Adrenal gland (tissue), 12 donors: Measurements from ENCODE around the gene KLK3. TPM values are rescaled to one million over a fixed set of nuclear protein-coding genes. Genes with fewer than 3 reads are reported as not detected.

Experiments used
- DNase-seq, 7 donors: peaks; one replicate each; pipeline ENCODE4 v3.0.0-alpha.2; 2019 to 2020
- H3K27ac ChIP-seq, 5 donors: fragments of 200-600 bp; sonication (generic) in 4 of 5; 1 replicate in 3 of 5; 2 replicates in 2 of 5; pipeline versions ENCODE4 v1.5.1 to v1.8.0; 2016 to 2020; ENCODE audit warnings: mild to moderate bottlenecking in 1 of 5
- H3K27me3 ChIP-seq: fragments of 200-600 bp; 2 replicates; pipeline ENCODE4 v1.8.0; 2021
- H3K36me3 ChIP-seq, 2 donors: fragments of 200-600 bp; replicated peaks in 1 of 2; 1 replicate in 1 of 2; 2 replicates in 1 of 2; pipeline versions ENCODE4 v1.5.1 to v1.8.0; 2018 to 2022
- H3K4me1 ChIP-seq, 2 donors: fragments of 200-600 bp; replicated peaks in 1 of 2; 1 replicate in 1 of 2; 2 replicates in 1 of 2; pipeline versions ENCODE4 v1.5.1 to v1.8.0; 2018 to 2021
- H3K4me3 ChIP-seq, 4 donors: fragments of 200-600 bp; sonication (generic) in 3 of 4; one replicate each; pipeline ENCODE4 v1.5.1; 2016 to 2018
- H3K9me3 ChIP-seq, 3 donors: fragments of 200-600 bp; sonication (generic) in 1 of 3; replicated peaks in 1 of 3; 1 replicate in 2 of 3; 2 replicates in 1 of 3; pipeline versions ENCODE4 v1.5.1 to v1.8.0; 2016 to 2021
- POLR2A ChIP-seq, 2 donors: fragments of 450-650 bp; IDR thresholded peaks; one replicate each; pipeline ENCODE4 v1.6.1; 2017; ENCODE audit warnings: antibody characterized with exemption in 2 of 2, mild to moderate bottlenecking in 2 of 2, moderate library complexity in 1 of 2
- WGBS, 4 donors: extraction: QIAGEN DNeasy Blood & Tissue Kit in 2 of 4; methylation state at CpG; one replicate each; pipeline versions ENCODE4 v1.1.5 to v1.1.7; 2013 to 2017; 5-methylcytosine and 5-hydroxymethylcytosine counted together
- intact Hi-C, 2 donors: fragments of 100-400 bp; cut with DNase I; formaldehyde crosslinking; loops; one replicate each; pipeline versions ENCODE4 v1.14.1 to v1.15.0; 2022 to 2023
- polyA plus RNA-seq, 3 donors: library from polyadenylated mRNA; stranded (reverse); fragments of 200-250 nt in 2 of 3; fragments of 350-450 nt in 1 of 3; fragmentation: Illumina TruSeq in 1 of 3; extraction: RNeasy Lipid Tissue Mini Kit (QIAGEN cat#74804) in 1 of 3; gene quantifications; one replicate each; pipeline ENCODE4 v1.2.3, GENCODE V29; 2013 to 2014
- total RNA-seq, 9 donors: library from RNA; depleted of rRNA in 4 of 9; stranded (reverse); fragments of >200 nt in 4 of 9; fragments of 120-200 nt in 1 of 9; fragmentation: NEBNext Ultra II Directional in 1 of 9; extraction: Animal tissue kit (Norgen Biotek cat#: 25700) in 1 of 9; gene quantifications; one replicate each; pipeline versions ENCODE4 v1.1.0 to v1.2.4, GENCODE V29; 2013 to 2023
- TF ChIP-seq, protein P1 (sequence below), 6 experiments: fragments of 450-650 bp in 4 of 6; fragments of 200-600 bp in 2 of 6; sonication (generic) in 1 of 6; IDR thresholded peaks; 1 replicate in 5 of 6; 2 replicates in 1 of 6; pipeline versions ENCODE4 v1.5.1 to v1.8.0; 2016 to 2021; ENCODE audit warnings: antibody characterized with exemption in 6 of 6, mild to moderate bottlenecking in 2 of 6, moderate library complexity in 1 of 6
- donor health status: healthy with polysubstance abuse.
- donor health status: Bipolar disorder and iron deficiency.
- donor health status: DM: yes; HTN: yes; CAD: no.
- donor health status: DM: no; HTN: no; CAD: no.
- donor health status: DM: no; HTN: no; CAD: no.
- donor health status: DM: yes; HTN: yes; CAD: no.

KLK3 gene
- total and polyA plus RNA-seq, 12 donors: 0.11 to 26.0 (median 1.1) TPM; not detected in 4

GRCh38 chr19:50876456-50876855 is 21.7 kb downstream of the KLK3 start:
- no peak for DNase-seq
- TF ChIP-seq, protein P1, sequence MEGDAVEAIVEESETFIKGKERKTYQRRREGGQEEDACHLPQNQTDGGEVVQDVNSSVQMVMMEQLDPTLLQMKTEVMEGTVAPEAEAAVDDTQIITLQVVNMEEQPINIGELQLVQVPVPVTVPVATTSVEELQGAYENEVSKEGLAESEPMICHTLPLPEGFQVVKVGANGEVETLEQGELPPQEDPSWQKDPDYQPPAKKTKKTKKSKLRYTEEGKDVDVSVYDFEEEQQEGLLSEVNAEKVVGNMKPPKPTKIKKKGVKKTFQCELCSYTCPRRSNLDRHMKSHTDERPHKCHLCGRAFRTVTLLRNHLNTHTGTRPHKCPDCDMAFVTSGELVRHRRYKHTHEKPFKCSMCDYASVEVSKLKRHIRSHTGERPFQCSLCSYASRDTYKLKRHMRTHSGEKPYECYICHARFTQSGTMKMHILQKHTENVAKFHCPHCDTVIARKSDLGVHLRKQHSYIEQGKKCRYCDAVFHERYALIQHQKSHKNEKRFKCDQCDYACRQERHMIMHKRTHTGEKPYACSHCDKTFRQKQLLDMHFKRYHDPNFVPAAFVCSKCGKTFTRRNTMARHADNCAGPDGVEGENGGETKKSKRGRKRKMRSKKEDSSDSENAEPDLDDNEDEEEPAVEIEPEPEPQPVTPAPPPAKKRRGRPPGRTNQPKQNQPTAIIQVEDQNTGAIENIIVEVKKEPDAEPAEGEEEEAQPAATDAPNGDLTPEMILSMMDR (IDR thresholded peaks at IDR 0.05): no peak
- TF ChIP-seq POLR2A (IDR thresholded peaks at IDR 0.05): no peak
- Histone ChIP-seq H3K4me3 (no peak overlapping the region), H3K4me1 (no peaks in the 10 kb centered on the region), H3K36me3 (no peaks in the 10 kb centered on the region), H3K27me3 (no peaks in the 10 kb centered on the region), H3K9me3 (no peaks in the 10 kb centered on the region), H3K27ac (no peak overlapping the region)
- intact Hi-C loops: no loop called here
- WGBS, 4 donors: 61 to 88% (median 83%) methylated on average over 5 to 7 of the region's 7 CpGs

GRCh38 chr19:50877338-50877737 is 22.6 kb downstream of the KLK3 start:
- Histone ChIP-seq H3K4me3 (no peak overlapping the region), H3K36me3 (no peaks in the 10 kb centered on the region), H3K9me3 (no peaks in the 10 kb centered on the region), H3K27ac (no peak overlapping the region), H3K27me3 (no peaks in the 10 kb centered on the region), H3K4me1 (no peaks in the 10 kb centered on the region)
- no peak for DNase-seq
- no peak for TF ChIP-seq POLR2A (IDR thresholded peaks at IDR 0.05)
- TF ChIP-seq, protein P1 (IDR thresholded peaks at IDR 0.05): no peak
- 49 to 72% (median 54%) methylated on average over 8 of the region's 8 CpGs for WGBS, 4 donors
- intact Hi-C loops: no loop called here

DNA sequence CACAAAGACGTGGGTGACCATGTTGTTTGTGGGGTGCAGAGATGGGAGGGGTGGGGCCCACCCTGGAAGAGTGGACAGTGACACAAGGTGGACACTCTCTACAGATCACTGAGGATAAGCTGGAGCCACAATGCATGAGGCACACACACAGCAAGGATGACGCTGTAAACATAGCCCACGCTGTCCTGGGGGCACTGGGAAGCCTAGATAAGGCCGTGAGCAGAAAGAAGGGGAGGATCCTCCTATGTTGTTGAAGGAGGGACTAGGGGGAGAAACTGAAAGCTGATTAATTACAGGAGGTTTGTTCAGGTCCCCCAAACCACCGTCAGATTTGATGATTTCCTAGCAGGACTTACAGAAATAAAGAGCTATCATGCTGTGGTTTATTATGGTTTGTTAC is 24.1 kb downstream of the KLK3 start:
- intact Hi-C loops: no loop called here
- Histone ChIP-seq H3K36me3 (no peaks in the 10 kb centered on the region), H3K27me3 (no peaks in the 10 kb centered on the region), H3K4me3 (no peak overlapping the region), H3K4me1 (no peaks in the 10 kb centered on the region), H3K9me3 (no peaks in the 10 kb centered on the region), H3K27ac (no peak overlapping the region)
- WGBS, 4 donors: 54 to 70% (median 67%) methylated on average over 5 of the region's 5 CpGs
- TF ChIP-seq, protein P1 (IDR thresholded peaks at IDR 0.05): no peak
- TF ChIP-seq POLR2A (IDR thresholded peaks at IDR 0.05): no peak
- no peak for DNase-seq

DNA sequence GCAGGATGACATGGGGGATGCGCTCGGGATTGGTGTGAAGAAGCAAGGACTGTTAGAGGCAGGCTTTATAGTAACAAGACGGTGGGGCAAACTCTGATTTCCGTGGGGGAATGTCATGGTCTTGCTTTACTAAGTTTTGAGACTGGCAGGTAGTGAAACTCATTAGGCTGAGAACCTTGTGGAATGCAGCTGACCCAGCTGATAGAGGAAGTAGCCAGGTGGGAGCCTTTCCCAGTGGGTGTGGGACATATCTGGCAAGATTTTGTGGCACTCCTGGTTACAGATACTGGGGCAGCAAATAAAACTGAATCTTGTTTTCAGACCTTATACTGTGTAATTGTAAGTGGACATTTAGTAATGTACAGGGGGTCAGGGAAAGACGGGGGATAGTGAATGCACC is 25.5 kb downstream of the KLK3 start:
- no peaks in the 10 kb centered on the region for H3K9me3 ChIP-seq
- no peak overlapping the region for H3K4me3 ChIP-seq
- H3K27me3 ChIP-seq: no peaks in the 10 kb centered on the region
- WGBS, 4 donors: 75 to 85% (median 80%) methylated on average over 5 of the region's 5 CpGs
- TF ChIP-seq, protein P1 (IDR thresholded peaks at IDR 0.05): no peak
- no peak for TF ChIP-seq POLR2A (IDR thresholded peaks at IDR 0.05)
- intact Hi-C loops: no loop called here
- no peak overlapping the region for H3K27ac ChIP-seq
- H3K4me1 ChIP-seq: no peaks in the 10 kb centered on the region
- H3K36me3 ChIP-seq: no peaks in the 10 kb centered on the region
- DNase-seq: no peak
